NCI-H446 treated with DMSO at 0.1 percent for 48 hours (cell line): ENCODE data around the gene AGAP3.
A peak's percentile ranks its signal among the peaks of the same experiment; 100 is the strongest.

ENCODE experiments used
- DNase-seq: peaks from one replicate; lab custom pipeline; 2025; lab: John Stamatoyannopoulos, UW

Gene AGAP3

DNA sequence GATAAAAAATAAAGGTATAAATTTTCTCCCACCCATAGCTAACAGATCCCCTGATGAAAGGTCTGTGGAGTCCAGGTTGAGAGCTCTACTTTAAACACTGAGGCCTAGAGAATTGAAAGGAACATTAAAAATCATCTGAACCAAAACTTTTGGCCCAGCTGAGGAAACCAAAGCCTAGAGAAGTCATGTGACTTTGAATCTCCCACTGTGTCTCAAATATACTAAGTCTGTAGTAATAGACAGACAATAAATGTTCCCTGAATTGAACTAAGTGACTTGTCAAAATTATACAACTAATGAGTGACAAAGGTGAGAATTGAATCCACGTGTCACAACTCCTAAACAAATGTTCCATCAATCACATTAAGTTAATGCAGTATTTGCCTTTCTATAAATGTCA lies 75.5 kb downstream of the AGAP3 start:
- DNase-seq = no peak

DNA sequence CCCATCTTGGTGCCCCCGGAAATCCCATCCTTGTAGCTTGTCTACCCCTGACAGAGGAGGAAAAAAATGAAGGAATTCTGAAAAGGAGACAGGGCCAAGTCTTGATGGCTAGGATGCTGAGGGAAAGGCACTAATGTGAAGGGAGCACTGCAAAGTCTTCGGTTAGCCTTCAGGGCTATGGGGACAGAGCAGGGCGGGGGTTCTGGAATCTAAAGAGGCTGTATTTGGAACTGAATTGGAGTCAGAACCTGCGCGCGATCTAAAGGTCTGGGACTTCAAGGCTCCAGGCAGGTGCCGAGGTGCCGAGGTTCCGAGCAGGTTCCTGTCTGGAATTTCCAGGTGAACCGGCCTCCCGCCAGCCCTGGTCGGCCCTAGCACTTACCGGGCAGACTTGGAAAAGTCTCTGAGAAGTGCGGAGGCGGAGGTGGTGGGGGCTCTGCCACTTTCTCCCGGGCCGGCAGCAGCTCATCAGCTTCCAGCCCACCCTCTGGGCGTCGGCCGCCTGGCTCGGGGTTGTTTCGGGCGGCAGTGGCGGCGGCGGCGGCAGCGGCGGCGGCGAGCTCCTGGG lies 80.4 kb downstream of the AGAP3 start:
- DNase-seq = no peak

DNA sequence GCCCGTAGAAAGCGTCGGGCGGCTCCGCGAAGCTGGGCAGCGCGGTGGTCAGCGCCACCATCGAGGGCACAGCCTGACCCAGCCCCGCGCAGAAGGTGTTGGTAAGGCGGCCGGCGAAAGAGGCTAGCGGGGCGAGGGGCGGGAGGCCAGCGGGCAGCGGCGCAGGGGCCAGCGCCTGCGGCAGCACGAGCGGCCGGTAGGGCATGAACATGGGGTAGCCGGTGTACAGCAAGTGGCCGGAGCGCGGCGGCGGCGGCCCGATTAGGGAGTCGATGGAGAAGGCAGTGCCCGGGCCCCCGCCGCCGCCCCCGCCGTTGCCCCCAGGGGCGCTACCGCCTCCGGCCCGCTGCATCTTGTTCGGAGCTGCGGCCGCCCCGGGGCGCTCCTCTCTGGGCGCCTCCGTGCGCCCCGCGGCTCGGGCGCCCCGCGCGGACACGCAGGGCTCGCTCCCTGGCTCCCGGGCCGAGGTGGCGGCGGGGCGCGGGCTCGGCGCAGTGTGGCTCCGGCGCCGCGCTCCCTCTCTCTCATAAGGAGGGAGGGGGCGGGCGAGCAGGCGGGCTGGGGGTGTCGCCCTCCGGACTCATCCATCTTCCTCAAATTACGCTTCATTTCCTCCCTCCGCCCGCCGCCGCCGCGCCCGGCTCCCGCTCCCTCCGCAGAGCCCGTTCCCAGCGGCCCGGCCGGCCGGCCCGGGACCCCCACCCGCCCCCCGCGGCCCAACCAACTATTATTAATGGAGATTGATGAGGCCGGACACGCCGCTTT lies 81.1 kb downstream of the AGAP3 start, which contains the start of gene GBX1:
Gene GBX1, minus strand, starts transcription at position 498 of the 765 bp plus-strand sequence. Its CDS starts 146 bp downstream, at position 352.
- no peak for DNase-seq

DNA sequence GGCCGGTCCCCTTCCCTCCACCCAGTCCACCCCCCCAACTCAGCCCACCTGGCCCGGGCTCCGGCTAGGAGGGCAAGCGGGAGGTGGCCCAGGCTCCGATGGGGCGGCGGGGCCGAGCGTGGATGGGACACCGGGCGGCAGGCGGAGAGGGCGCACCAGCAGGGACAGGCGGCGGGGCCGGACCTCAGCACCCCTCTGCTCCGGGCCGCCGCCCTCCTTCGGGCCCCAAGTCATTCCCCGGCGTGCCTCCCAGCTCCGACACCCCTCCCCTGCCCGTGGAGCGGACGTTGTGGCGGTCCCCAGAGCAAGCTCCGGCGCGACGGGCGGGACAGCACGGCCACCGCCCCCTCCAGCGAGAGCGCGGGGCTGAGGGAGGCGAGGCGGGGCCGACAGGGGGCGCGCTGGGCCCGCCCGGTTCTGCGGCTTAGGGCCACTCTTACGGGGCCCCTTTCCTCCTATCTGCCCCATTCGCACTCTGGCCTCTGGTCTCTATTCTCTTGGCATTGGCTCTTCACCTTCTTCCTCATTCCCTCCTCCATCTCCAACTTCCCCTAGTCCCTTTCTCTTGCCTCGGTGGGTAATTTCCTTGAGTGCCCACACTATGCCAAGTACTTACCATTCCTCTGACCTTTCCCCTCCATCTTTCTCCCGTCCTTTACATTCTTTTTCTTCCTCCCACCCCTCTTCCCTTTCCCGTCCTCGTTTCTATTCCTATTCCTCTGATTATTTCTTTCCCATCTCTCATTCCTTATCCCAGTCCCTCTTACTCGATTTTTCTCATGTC lies 81.9 kb downstream of the AGAP3 start:
- no peak for DNase-seq

DNA sequence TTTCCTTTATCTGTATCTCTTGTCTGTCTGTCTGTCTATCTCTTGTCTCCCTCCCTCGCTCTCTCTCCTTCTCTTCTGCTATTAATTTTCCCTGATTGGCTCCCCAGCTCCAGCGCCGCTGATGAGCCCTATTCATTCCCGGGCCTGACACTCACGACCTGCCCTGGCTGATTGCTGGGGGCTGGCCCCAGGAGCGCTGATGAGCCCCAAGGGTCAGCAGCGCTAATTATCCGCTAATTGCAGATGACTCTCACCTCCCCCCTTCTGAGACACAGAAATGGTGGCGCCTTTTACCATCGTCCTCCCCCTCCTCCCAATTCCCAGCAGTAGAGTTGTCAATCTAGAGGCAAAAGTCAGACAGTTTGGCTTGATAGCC lies 82.5 kb downstream of the AGAP3 start:
- DNase-seq = no peak

DNA sequence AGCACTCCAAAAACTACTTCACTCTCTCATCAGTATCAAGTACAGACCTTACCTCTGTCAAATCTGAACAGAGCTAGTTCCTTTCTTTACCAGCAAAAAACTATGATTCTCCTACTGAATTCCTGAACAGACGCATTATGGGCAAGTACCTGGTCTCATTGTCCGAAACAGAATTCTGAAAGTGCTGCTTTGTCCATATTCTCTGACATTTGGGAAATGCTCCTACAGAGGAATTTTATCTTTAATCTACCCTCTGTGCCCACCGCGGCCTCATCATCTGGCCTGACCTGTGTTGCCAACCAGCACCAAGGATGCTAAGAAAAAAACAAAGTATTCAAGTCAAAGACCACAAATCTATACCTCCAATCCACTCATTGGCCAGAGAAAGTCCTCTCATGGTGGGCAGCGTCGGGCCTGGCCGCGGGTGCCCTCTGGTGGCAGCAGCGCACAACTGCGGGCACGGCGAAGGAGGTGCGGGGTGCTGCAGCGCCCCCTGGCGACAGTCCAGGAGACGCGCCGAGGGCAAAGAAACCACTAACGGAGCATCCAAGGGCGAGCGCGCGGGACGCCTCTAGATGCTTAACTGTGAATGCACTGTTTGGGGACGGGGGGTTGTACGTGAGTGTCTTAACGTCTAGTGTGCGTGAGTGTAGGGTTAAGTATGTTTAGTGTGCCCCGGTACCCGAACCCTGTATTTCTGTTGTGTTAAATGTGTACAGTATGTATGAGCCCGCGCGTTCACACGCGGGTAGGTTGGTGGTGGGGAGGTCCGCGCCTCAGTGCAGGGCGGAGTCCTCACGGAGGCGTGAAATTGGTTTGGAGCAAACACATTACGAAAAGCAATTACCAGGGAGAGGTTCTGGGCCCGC lies 86.2 kb downstream of the AGAP3 start:
- DNase-seq = peak; percentile 32

DNA sequence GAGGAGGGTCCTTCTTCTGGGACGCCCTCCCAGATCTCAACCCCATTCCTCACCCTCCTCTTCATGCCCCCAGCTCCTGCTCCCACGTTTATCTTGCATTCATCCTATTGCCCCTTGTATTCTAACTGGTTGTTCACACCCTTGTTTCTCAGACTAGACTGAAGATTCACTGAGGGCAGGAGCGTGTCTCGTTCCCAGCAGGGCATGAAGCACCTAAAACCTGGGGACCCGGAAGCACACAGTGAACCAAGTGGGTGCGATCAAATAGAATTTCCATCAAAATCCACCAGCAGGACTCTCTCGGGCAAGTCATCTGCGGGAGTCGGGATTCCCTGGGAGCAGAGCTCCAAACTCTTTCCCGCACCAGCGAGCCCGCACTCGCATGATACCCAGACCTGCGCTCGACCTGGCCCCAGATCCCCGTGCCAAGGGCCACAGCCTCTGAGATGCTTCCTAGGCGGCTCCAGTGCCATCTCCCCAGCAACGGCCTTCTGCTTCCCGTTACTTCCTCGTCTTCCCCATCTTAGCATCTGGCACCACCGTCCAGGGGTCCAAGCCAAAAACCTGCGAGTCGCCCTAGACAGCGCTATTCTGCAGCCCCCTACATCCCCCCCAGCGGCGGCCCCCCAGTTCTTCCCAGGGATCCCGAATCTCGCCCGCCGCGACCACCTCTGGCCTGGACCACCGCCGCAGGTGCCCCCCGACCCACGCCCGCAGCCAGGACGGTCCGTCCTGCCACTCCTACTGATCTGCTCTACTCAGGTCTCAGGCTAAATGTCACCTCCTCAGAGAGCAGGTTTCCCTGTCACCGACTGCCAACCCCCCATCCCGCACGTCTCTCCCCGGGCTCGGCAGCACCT lies 87.3 kb downstream of the AGAP3 start:
- no peak for DNase-seq

DNA sequence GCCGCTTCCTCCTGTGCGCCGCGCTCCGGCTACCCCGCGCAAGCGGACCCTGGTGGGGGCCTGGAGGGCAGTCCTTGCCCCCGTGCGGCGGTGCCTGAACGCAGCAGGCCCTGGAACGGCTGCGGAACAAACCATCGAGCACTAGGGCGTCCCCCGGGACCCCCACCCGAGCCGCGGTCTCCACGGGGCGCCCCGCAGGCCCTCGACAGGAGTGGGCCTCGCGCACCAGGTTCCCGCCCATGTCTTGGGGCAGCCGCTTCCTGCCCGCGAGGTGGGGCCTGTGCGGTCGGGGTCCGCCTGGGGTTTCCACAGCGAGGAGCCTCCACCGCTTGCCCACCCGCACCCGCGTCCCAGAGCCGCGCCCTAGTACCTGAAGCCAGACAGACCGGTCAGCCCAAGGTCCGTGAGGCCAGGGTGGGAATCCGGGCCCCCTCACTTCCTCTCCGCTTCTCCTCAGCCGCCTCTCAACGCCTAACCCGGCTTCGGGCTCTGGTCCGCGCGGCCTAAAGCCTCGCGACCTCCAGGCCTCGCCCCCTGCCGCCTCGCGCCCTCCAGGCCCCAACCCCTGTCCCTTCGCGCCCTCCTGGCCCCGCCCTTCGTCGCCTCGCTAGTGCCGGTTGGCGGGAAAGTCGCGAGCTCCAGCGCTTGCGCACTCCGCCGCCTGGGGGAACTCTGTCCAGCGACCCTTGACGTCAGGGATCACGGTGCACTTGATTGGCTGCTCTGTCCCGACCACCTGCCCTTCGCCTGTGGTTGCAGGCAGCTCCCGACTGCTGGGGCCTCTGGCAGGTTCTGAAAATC lies 88.2 kb downstream of the AGAP3 start:
- DNase-seq = no peak

DNA sequence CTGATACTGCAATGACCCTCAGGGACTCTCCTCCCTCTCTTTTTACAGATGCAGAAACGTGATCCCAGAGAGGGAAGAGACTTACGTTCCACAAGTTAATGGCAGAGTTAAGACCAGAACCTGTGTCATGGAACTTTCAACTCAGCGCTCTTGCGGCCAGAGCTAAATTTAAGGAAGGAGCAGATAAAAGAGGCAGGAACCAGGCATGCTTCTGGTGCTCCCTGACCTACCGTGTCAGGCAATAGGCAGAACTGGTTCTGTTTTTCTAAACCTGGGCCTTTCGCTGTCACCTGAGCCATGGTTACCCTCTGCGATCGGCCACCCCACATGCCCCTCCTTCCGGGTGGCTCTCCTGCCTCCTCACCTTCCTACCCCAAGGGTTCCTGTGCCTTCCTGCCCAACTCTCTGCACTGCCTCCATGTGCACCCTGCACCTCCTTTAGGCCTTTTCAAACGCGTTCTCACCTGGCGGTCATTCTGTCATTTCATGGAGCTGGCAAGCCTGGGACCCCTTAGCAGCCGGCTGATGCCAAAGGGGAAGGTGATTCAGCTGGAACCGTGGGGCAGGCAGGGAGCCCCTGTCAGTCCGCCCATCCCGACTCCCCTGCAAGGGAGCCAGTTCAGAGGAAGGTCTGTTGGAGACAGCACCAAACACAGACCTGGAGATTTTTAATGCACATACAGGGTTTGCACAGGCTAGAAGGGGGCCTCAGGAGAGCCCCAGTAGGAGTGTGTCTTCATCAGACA lies 88.9 kb downstream of the AGAP3 start:
- DNase-seq = no peak

DNA sequence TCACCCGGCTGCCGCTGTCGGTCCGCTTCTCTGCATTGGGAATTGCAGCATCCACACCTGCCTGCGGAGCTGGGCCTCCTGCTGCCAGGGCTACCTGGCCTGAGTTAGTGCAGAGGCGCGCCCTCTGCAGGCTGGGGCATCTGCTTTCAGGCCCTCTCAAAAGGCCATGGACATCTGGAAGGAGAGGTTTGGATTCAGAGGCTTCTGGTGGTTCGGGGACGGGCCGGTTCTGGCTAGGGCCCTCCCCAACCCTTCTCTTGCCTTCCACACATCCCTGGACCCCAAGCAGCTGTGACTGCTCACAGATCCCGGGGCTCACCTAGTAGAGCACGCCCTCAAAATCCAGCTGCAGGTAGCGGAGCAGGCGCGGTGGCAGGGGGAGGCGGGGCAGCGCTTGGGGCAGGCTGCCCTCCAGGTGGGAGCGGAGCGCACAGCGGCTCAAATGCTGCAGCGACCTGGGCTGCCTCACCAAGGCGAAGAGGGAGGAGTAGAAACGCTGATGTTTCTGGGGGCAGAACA lies 89.6 kb downstream of the AGAP3 start:
- no peak for DNase-seq

DNA sequence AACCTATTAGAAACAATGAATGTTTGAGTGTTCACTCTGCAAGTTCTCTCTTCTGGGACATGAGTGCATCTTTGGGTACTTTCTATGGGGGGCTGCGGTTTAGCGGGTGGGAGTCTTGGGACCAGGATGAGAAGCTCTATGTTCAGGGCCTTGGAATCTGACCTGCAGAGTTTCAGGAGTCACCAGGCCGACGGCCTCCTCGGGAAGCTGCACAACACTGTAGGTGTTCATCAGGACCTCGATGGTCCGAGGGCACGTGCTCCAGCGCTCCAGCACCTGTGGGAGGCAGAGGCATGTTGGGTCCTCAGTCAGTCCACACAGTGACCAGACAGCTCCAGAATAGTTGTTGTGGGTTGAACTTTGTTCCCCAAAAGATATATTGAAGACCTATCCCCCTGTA lies 90.1 kb downstream of the AGAP3 start:
- no peak for DNase-seq

DNA sequence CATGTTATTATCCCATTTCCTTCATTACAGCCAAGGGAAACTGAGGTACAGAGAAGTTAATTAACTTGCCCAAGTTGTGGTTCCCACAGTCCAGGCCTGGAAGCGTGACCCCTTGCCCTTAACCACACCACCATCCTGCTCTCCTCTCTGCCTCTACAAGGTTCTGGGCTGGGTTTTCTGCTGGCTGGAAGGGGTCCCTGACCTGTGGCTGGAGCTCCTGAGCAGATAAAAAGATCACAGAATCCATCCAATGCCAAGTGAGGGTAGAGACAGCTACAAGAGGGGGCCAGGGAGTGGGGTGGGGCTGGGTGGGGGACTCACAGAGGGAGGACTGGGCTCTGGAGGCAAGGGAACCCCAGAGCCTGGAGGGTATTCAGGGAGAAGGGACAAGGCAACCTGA lies 91.0 kb downstream of the AGAP3 start:
- DNase-seq = no peak

DNA sequence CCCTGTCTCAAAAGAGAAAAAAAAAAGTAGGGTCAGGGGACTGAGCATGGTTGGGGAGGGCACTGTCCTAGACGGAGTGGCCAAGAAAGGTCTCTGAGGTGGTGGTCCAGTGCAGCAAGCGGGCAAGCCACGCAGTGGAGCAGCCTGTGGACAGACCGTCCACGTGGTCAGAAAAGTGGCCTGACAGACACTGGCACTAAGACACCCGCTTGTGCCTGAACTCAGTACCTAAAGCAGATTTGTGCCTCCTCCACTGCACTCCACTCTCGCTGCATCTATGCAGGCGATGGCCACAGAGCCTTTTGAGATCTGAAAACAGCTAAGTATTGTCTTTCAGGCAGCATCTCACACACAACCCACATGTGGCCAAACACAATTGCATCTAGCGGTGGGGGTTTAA lies 92.0 kb downstream of the AGAP3 start:
- no peak for DNase-seq

DNA sequence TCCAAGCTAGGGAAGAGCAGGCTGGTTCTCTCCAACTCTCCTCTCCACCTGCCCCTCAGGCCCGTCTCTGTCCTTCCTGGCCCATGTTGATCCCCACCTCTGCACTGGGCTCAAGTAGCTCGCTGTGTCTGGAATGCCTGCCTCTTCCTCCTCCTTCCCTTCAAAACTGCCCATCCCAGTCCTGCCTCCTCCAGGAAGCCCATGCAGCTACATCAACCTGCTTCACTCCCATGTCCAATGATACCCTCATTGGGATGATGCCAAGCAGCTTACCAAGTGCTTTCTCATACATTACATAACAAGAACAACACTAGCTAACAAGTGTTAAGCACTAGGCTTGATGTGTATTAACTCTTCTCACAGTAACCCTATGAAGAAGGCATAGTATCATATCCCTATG lies 92.6 kb downstream of the AGAP3 start:
- no peak for DNase-seq

DNA sequence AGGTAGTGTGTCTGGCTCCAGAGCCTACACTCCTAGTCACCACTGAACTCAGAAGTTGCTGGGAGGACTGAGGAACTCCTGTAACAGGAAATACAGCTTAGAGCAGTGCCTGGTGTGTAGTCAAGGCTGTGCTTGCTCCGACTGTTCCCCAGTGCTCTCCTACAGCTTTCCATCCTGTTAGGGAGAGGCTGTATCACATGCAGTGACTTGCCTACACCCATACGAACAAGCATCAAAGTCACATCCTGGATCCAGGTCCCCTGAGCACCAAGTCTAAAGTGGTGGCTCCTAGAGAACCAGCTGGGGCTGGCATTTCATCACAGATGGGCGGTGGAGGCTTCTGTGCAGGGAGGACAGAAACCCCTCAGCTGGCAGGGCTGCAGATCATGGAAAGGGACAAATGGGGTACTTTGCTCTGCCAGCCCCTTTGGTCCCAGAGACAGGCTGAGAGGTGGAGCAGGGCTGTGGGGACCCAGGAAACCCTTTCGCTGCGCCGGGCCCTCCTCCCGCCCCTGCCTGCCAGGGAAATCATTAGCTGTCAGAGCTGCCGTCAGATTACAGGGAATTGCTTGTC lies 93.1 kb downstream of the AGAP3 start:
- no peak for DNase-seq

DNA sequence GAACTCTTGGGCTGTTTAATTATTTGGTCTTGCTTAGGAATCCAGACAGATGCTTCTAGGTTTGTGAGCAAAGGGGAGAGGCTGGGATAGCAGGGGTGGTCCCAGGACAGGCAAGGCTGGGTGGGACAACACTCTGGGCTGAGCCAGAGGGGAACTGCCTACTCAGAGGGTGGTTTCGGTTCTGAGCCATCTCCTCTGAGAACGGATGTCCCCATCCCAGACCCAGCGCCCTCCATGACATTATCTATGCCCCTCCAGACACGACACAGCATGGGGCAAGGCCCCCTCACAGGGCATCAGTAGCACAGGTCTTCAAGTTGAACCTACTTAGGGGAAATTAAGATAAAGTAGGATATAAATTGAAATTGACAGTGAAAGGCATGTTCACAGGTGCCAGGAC lies 93.7 kb downstream of the AGAP3 start:
- DNase-seq = no peak

DNA sequence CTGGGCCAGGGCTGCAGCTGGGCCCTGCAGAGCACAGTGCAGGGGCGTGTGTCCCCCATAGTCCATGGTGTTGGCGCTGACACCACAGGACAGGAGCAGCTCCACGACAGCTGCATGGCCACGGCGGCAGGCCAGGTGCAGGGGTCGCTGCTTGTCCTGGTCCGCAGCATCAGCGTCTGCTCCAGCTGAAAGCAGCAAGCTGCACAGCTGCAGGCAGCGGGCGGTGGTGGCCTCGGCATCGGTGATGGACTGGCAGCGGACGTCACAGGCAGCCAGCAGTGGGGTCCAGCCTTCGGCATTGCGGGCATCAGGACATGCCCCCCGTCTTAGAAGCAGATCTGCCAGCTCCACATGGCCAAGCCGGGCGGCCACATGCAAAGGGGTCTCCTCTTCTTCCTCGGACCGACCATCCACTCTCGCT lies 94.7 kb downstream of the AGAP3 start:
- no peak for DNase-seq

DNA sequence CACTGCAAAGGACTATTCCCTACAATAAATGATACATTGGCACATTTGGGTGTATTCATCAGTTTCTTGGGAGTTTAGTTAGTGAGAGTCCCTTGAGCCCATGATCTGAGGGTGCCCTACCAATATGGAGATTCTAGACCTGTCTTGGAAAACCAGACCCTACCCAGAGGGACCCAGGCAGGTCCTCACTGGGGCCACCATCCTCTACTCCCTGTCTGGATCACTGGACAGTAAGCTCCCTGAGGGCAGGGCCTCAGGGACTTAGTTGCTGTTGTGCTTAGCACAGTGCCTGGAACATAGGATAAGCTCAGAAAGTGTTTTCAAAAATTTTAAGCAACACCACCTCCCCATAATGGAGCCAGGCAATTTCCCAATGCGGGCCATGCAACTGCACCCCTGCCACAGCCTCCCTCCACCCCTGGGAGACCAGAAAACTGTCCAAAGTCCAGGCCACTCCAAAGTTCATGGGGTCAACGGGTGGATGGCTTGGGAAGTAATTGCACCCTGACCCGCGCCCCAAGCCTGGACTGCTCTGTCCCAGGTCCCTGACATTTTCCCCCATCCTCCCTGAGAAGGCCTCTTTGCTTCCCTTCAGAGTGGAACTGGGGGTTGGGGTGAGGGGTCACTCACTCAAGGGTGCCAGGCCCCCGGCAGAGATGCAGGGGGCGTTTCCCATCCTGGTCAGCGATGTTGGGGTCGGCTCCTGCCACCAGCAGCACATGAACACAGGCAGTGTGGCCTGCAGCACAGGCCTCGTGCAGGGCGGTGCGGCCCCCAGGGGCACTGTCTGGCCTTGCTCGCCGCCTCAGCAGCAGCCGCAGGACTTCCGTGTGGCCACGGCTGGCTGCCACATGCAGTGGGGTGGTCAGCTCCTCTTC lies 99.7 kb downstream of the AGAP3 start:
- no peak for DNase-seq
